PC-3 (cell line): ENCODE measurements around the gene HEPHL1. TPM values are rescaled to one million over a fixed set of nuclear protein-coding genes. Genes with fewer than 3 reads are reported as not detected.

Source experiments
- ATAC-seq: fragments of 200-7000 bp; cut with Tn5 transposase; 2 replicates; pipeline ENCODE4 v1.9.1; 2020; ENCODE audit warnings: mild to moderate bottlenecking, moderate library complexity
- BruUV-seq: library from RNA; stranded (reverse); fragments of 400-500 nt; replicated peaks from 2 replicates; lab custom pipeline; 2021; lab: Mats Ljungman, UMichigan
- CTCF ChIA-PET: fragments of 300-600 bp; sonication (Branson Sonifier 250); formaldehyde crosslinking; loops from one replicate; lab custom pipeline; 2022; ENCODE audit warnings: antibody characterized with exemption; lab: Charles Lee
- POLR2A ChIA-PET: fragments of 300-600 bp; sonication (Branson Sonifier 250); formaldehyde crosslinking; loops from one replicate; lab custom pipeline; 2022; ENCODE audit warnings: antibody characterized with exemption; ENCODE audit not compliant: unreplicated experiment; lab: Charles Lee
- DNase-seq: peaks from one replicate; pipeline ENCODE4 v3.0.0-alpha.2; 2015
- H2AFZ ChIP-seq: fragments of 300-600 bp; sonication (generic); 2 replicates; pipeline ENCODE4 v1.6.0; 2016; ENCODE audit warnings: antibody characterized with exemption, low read length
- H3F3A ChIP-seq: fragments of 300-600 bp; sonication (generic); one replicate; pipeline ENCODE4 v1.6.0; 2017; ENCODE audit warnings: antibody characterized with exemption, low read length, control low read depth, mild to moderate bottlenecking; ENCODE audit not compliant: unreplicated experiment
- H3K27ac ChIP-seq: fragments of 300-600 bp; sonication (generic); 2 replicates; pipeline ENCODE4 v1.5.1; 2016; ENCODE audit warnings: mild to moderate bottlenecking, low read length
- H3K27me3 ChIP-seq: fragments of 300-600 bp; sonication (generic); 2 replicates; pipeline ENCODE4 v1.6.1; 2016; ENCODE audit warnings: low read length, mixed read lengths
- H3K36me3 ChIP-seq: fragments of 300-600 bp; sonication (generic); 2 replicates; pipeline ENCODE4 v1.6.1; 2016; ENCODE audit warnings: low read depth, mixed run types, low read length, mixed read lengths
- H3K4me1 ChIP-seq: fragments of 300-600 bp; sonication (generic); 2 replicates; pipeline ENCODE4 v1.5.1; 2016; ENCODE audit warnings: low read length; ENCODE audit not compliant: insufficient read depth
- H3K4me2 ChIP-seq: fragments of 300-600 bp; sonication (generic); 2 replicates; pipeline ENCODE4 v1.6.0; 2016; ENCODE audit warnings: low read length
- H3K4me3 ChIP-seq: fragments of 300-600 bp; sonication (generic); 2 replicates; pipeline ENCODE4 v1.5.1; 2016; ENCODE audit warnings: mild to moderate bottlenecking, low read length, mixed read lengths
- H3K79me2 ChIP-seq: fragments of 300-600 bp; sonication (generic); 2 replicates; pipeline ENCODE4 v1.6.1; 2017; ENCODE audit warnings: low read length, mixed read lengths
- H3K9ac ChIP-seq: fragments of 300-600 bp; sonication (generic); 2 replicates; pipeline ENCODE4 v1.6.0; 2016; ENCODE audit warnings: mild to moderate bottlenecking, low read length
- H3K9me2 ChIP-seq: fragments of 300-600 bp; sonication (generic); replicated peaks from 2 replicates; pipeline ENCODE4 v1.6.1; 2016; ENCODE audit warnings: mixed run types, low read length, mixed read lengths
- H3K9me3 ChIP-seq: fragments of 300-600 bp; sonication (generic); 2 replicates; pipeline ENCODE4 v1.6.1; 2016; ENCODE audit warnings: low read length, mixed read lengths
- H4K20me1 ChIP-seq: fragments of 300-600 bp; sonication (generic); 2 replicates; pipeline ENCODE4 v1.6.1; 2016; ENCODE audit warnings: low read length, mixed read lengths
- CTCF ChIP-seq: fragments of 300-600 bp; sonication (generic); conservative IDR thresholded peaks from 2 replicates; pipeline ENCODE4 v1.5.1; 2017; ENCODE audit warnings: antibody characterized with exemption, low read depth, mild to moderate bottlenecking, low read length
- EZH2 ChIP-seq: fragments of 300-600 bp; sonication (generic); IDR thresholded peaks from one replicate; pipeline ENCODE4 v1.6.1; 2017; ENCODE audit warnings: antibody characterized with exemption, mild to moderate bottlenecking, low read length; ENCODE audit not compliant: unreplicated experiment
- EZH2phosphoT487 ChIP-seq: fragments of 300-600 bp; sonication (generic); IDR thresholded peaks from 2 replicates; pipeline ENCODE4 v1.6.1; 2018; ENCODE audit warnings: mild to moderate bottlenecking, antibody characterized with exemption, low read length, borderline replicate concordance
- intact Hi-C: fragments of 100-400 bp; cut with micrococcal nuclease; formaldehyde crosslinking; loops from 2 replicates; pipeline ENCODE4 v1.9.0; 2023
- total RNA-seq: library from RNA; depleted of rRNA; stranded (reverse); fragments of >200 nt; gene quantifications from 2 replicates; pipeline ENCODE4 v1.2.3, GENCODE V29; 2014

Gene HEPHL1
- total RNA-seq, 1 experiment from 2014 or later: 4.4 TPM

- BruUV-seq: no TSS peak
- H3K4me1 ChIP-seq: peaks cover 22% of the 10 kb centered on the region
- H3K36me3 ChIP-seq: no peaks in the 10 kb centered on the region
- DNase-seq (no peak), ATAC-seq (no peak)
- H3K27ac ChIP-seq: no peak overlapping the region
- H3K4me3 ChIP-seq: no peak overlapping the region
- no peaks in the 10 kb centered on the region for H3F3A ChIP-seq
- no peak overlapping the region for H3K9ac ChIP-seq
- intact Hi-C loops: no loop called here
- POLR2A ChIA-PET: no interaction called here
- no peaks in the 10 kb centered on the region for H3K79me2 ChIP-seq
- peaks cover 21% of the 10 kb centered on the region for H3K9me3 ChIP-seq
- no peak overlapping the region for H3K4me2 ChIP-seq
- no peaks in the 10 kb centered on the region for H3K9me2 ChIP-seq
- H3K27me3 ChIP-seq: no peaks in the 10 kb centered on the region
- CTCF ChIA-PET: no interaction called here
- H2AFZ ChIP-seq: no peak overlapping the region
- H4K20me1 ChIP-seq: no peaks in the 10 kb centered on the region
- TF ChIP-seq EZH2phosphoT487: no peak
- no peak for TF ChIP-seq CTCF
- TF ChIP-seq EZH2: no peak
Observed at GRCh38 chr11:93997741-93998140, 23.4 kb upstream of the HEPHL1 start.

GRCh38 chr11:94000659-94001058 is 20.5 kb upstream of the HEPHL1 start:
- H3K79me2 ChIP-seq: no peaks in the 10 kb centered on the region
- POLR2A ChIA-PET: no interaction called here
- no peak overlapping the region for H3K9ac ChIP-seq
- no peaks in the 10 kb centered on the region for H4K20me1 ChIP-seq
- peak overlapping the region; percentile 32 for H3K27ac ChIP-seq
- DNase-seq (peak; percentile 46), ATAC-seq (no peak; the same call in 1 of the 2 replicates)
- no peak for TF ChIP-seq CTCF
- TF ChIP-seq EZH2: no peak
- no peak for TF ChIP-seq EZH2phosphoT487
- peaks cover 6% of the 10 kb centered on the region for H3K9me3 ChIP-seq
- H2AFZ ChIP-seq: no peak overlapping the region
- no peaks in the 10 kb centered on the region for H3K9me2 ChIP-seq
- no peaks in the 10 kb centered on the region for H3K36me3 ChIP-seq
- peaks cover 27% of the 10 kb centered on the region for H3K4me1 ChIP-seq
- CTCF ChIA-PET: no interaction called here
- H3K4me2 ChIP-seq: no peak overlapping the region
- intact Hi-C loops: no loop called here
- no TSS peak for BruUV-seq
- no peaks in the 10 kb centered on the region for H3F3A ChIP-seq
- no peaks in the 10 kb centered on the region for H3K27me3 ChIP-seq
- H3K4me3 ChIP-seq: no peak overlapping the region

GRCh38 chr11:94002226-94002625 is 18.9 kb upstream of the HEPHL1 start:
- Histone ChIP-seq H3K4me1 (peaks cover 27% of the 10 kb centered on the region), H4K20me1 (no peaks in the 10 kb centered on the region), H3K4me3 (no peak overlapping the region), H3K27ac (peak overlapping the region; percentile 63), H3K9ac (peak overlapping the region; percentile 2; the same call in 1 of the 2 replicates), H2AFZ (no peak overlapping the region), H3F3A (no peaks in the 10 kb centered on the region), H3K9me3 (no peaks in the 10 kb centered on the region; the same call in 1 of the 2 replicates), H3K9me2 (no peaks in the 10 kb centered on the region), H3K79me2 (no peaks in the 10 kb centered on the region), H3K27me3 (no peaks in the 10 kb centered on the region), H3K36me3 (no peaks in the 10 kb centered on the region), H3K4me2 (peak overlapping the region; percentile 2)
- ChIA-PET CTCF (no interaction called here), POLR2A (no interaction called here)
- DNase-seq (peak; percentile 90), ATAC-seq (peak; percentile 99)
- no peak for TF ChIP-seq EZH2
- no peak for TF ChIP-seq CTCF
- no peak for TF ChIP-seq EZH2phosphoT487
- intact Hi-C loops: no loop called here
- BruUV-seq: no TSS peak
